Vagina (tissue), 2 donors: Measurements from ENCODE around the gene INHBA.

Source experiments
- POLR2A ChIP-seq, 2 donors: fragments of 450-650 bp; IDR thresholded peaks; one replicate each; pipeline ENCODE4 v1.6.1; 2017; ENCODE audit warnings: antibody characterized with exemption in 2 of 2, mild to moderate bottlenecking in 2 of 2, moderate library complexity in 2 of 2
- POLR2AphosphoS5 ChIP-seq, 2 donors: sonication (generic); formaldehyde crosslinking; IDR thresholded peaks; one replicate each; pipeline ENCODE4 v1.9.0; 2017; ENCODE audit warnings: antibody characterized with exemption in 2 of 2, mild to moderate bottlenecking in 2 of 2, low read depth in 1 of 2; ENCODE audit not compliant: insufficient read depth in 1 of 2

- no peak for TF ChIP-seq POLR2AphosphoS5 (IDR thresholded peaks at IDR 0.05; ENCODE audit: insufficient read depth in 1 of 2, low read depth in 1 of 2)
- TF ChIP-seq POLR2A (IDR thresholded peaks at IDR 0.05) = no peak
Measured at GRCh38 chr7:41693150-41693997, 9.5 kb downstream of the INHBA start.
